CD14-positive monocyte (primary cell): ENCODE measurements around the gene GRIN2A. TPM values are rescaled to one million over a fixed set of nuclear protein-coding genes. Genes with fewer than 3 reads are reported as not detected.

Experiments
- DNase-seq, 3 donors: peaks; one replicate each; pipeline ENCODE4 v3.0.0-alpha.2; 2011 to 2022
- H2AFZ ChIP-seq: 2 replicates; pipeline ENCODE4 v1.6.0; 2012; ENCODE audit warnings: mild to moderate bottlenecking, low read depth, low read length, inconsistent platforms; ENCODE audit not compliant: insufficient read depth, poor library complexity, severe bottlenecking
- H3K27ac ChIP-seq, 2 donors: 1 replicate in 1 of 2; 2 replicates in 1 of 2; pipeline ENCODE4 v1.5.1; 2012 to 2013; ENCODE audit warnings: low read length in 2 of 2, control low read depth in 1 of 2, inconsistent platforms in 1 of 2, low read depth in 1 of 2, mild to moderate bottlenecking in 1 of 2
- H3K27me3 ChIP-seq, 2 donors: one replicate each; pipeline versions ENCODE4 v1.6.0 to v1.6.1; 2011 to 2013; ENCODE audit warnings: low read length in 2 of 2; ENCODE audit not compliant: control insufficient read depth in 2 of 2, insufficient read depth in 2 of 2
- H3K36me3 ChIP-seq, 2 donors: replicated peaks in 1 of 2; 1 replicate in 1 of 2; 2 replicates in 1 of 2; pipeline versions ENCODE4 v1.5.1 to v1.6.1; 2012 to 2013; ENCODE audit warnings: low read length in 2 of 2, control low read depth in 1 of 2, inconsistent platforms in 1 of 2, mild to moderate bottlenecking in 1 of 2; ENCODE audit not compliant: insufficient read depth in 2 of 2, control insufficient read depth in 1 of 2
- H3K4me1 ChIP-seq, 2 donors: 1 replicate in 1 of 2; 2 replicates in 1 of 2; pipeline versions ENCODE4 v1.5.1 to v1.6.1; 2012 to 2013; ENCODE audit warnings: low read length in 2 of 2, control low read depth in 1 of 2, inconsistent platforms in 1 of 2, mild to moderate bottlenecking in 1 of 2, moderate library complexity in 1 of 2; ENCODE audit not compliant: insufficient read depth in 2 of 2, control insufficient read depth in 1 of 2
- H3K4me2 ChIP-seq: replicated peaks from 2 replicates; pipeline ENCODE3; 2012; ENCODE audit warnings: low read length, moderate library complexity, mild to moderate bottlenecking; ENCODE audit not compliant: poor library complexity, severe bottlenecking; ENCODE audit errors: extremely low read depth
- H3K4me3 ChIP-seq, 3 experiments: fragments of 200-600 bp in 1 of 3; sonication (generic) in 1 of 3; replicated peaks in 1 of 3; 1 replicate in 2 of 3; 2 replicates in 1 of 3; pipeline ENCODE4 v1.5.1; 2011 to 2013; ENCODE audit warnings: low read length in 3 of 3, mild to moderate bottlenecking in 3 of 3, control low read depth in 2 of 3, low read depth in 2 of 3, inconsistent platforms in 1 of 3, moderate library complexity in 1 of 3
- H3K79me2 ChIP-seq: 2 replicates; pipeline ENCODE4 v1.6.0; 2012; ENCODE audit warnings: mild to moderate bottlenecking, control low read depth, inconsistent platforms, low read length, moderate library complexity; ENCODE audit not compliant: insufficient read depth
- H3K9ac ChIP-seq: 2 replicates; pipeline ENCODE4 v1.6.0; 2017; ENCODE audit warnings: low read length, mild to moderate bottlenecking; ENCODE audit not compliant: insufficient read depth, poor library complexity, severe bottlenecking
- H3K9me3 ChIP-seq, 2 donors: replicated peaks in 1 of 2; 1 replicate in 1 of 2; 2 replicates in 1 of 2; pipeline versions ENCODE4 v1.5.1 to v1.6.1; 2012 to 2013; ENCODE audit warnings: low read length in 2 of 2, control low read depth in 1 of 2; ENCODE audit not compliant: control insufficient read depth in 1 of 2, insufficient read depth in 1 of 2
- H4K20me1 ChIP-seq: 2 replicates; pipeline ENCODE4 v1.6.0; 2012; ENCODE audit warnings: mild to moderate bottlenecking, low read length, control low read depth, moderate library complexity; ENCODE audit not compliant: insufficient read depth
- H3K27ac Mint-ChIP-seq, 7 donors: one replicate each; pipeline ENCODE4 v1.8.0; 2020; ENCODE audit warnings: mild to moderate bottlenecking in 7 of 7, mixed read lengths in 7 of 7, moderate library complexity in 6 of 7, inconsistent platforms in 2 of 7
- H3K27me3 Mint-ChIP-seq, 3 donors: one replicate each; pipeline ENCODE4 v1.8.0; 2021 to 2022; ENCODE audit warnings: low read depth in 3 of 3, mild to moderate bottlenecking in 3 of 3, mixed read lengths in 3 of 3, moderate library complexity in 3 of 3, inconsistent platforms in 1 of 3
- H3K36me3 Mint-ChIP-seq, 2 donors: one replicate each; pipeline ENCODE4 v1.8.0; 2020; ENCODE audit warnings: mixed read lengths in 2 of 2, inconsistent platforms in 1 of 2, mild to moderate bottlenecking in 1 of 2
- H3K4me1 Mint-ChIP-seq: one replicate; pipeline ENCODE4 v1.8.0; 2020; ENCODE audit warnings: mild to moderate bottlenecking, mixed read lengths
- H3K4me3 Mint-ChIP-seq, 2 donors: one replicate each; pipeline ENCODE4 v1.8.0; 2020; ENCODE audit warnings: mild to moderate bottlenecking in 2 of 2, mixed read lengths in 2 of 2, moderate library complexity in 1 of 2
- H3K9me3 Mint-ChIP-seq, 7 donors: one replicate each; pipeline ENCODE4 v1.8.0; 2020 to 2022; ENCODE audit warnings: mixed read lengths in 7 of 7, mild to moderate bottlenecking in 6 of 7, moderate library complexity in 6 of 7, inconsistent platforms in 2 of 7
- WGBS: methylation state at CpG from one replicate; pipeline ENCODE4 v1.1.5; 2013; ENCODE audit warnings: missing lambda C conversion rate; ENCODE audit not compliant: insufficient coverage; 5-methylcytosine and 5-hydroxymethylcytosine counted together
- intact Hi-C, 2 donors: fragments of 100-400 bp; cut with micrococcal nuclease; formaldehyde crosslinking; loops; one replicate each; pipeline versions ENCODE4 v1.15.0 to v1.15.1; 2023
- polyA plus RNA-seq, 3 donors: library from polyadenylated mRNA; depleted of rRNA in 1 of 3; unstranded in 2 of 3; stranded (reverse) in 1 of 3; fragments of 300-500 nt in 2 of 3; fragments of >200 nt in 1 of 3; fragmentation: Illumina TruSeq in 2 of 3; gene quantifications; 1 replicate in 2 of 3; 2 replicates in 1 of 3; pipeline ENCODE4 v1.2.3, GENCODE V29; 2012 to 2021
- TF ChIP-seq, protein P1 (sequence below): fragments of 200-600 bp; IDR thresholded peaks from one replicate; pipeline ENCODE4 v1.8.0; 2022; ENCODE audit warnings: antibody characterized with exemption, mild to moderate bottlenecking

Gene GRIN2A
- polyA plus RNA-seq, 3 donors = not detected

DNA sequence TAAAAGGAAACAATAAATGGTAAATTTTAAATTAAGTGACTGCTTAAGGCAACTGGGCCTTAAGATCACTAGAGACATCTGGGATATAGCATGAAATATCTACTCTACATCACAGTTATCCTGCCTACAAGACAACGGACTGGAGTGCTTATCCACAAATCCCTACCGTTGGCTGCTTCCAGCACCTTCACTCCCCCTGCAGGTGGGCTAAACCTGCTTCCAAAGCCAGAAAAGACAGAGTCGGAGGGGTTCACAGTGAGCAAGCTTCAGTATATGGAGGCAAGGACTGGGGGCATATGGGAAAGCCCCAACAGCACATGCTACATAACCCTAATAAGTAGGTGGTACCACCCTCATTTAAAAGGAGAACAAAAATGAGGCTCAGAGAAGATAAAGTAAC is 45.3 kb downstream of the GRIN2A start:
- peaks cover 0 to 7% (median 0%) of the 10 kb centered on the region in 7 donors for H3K9me3 Mint-ChIP-seq
- TF ChIP-seq, protein P1, sequence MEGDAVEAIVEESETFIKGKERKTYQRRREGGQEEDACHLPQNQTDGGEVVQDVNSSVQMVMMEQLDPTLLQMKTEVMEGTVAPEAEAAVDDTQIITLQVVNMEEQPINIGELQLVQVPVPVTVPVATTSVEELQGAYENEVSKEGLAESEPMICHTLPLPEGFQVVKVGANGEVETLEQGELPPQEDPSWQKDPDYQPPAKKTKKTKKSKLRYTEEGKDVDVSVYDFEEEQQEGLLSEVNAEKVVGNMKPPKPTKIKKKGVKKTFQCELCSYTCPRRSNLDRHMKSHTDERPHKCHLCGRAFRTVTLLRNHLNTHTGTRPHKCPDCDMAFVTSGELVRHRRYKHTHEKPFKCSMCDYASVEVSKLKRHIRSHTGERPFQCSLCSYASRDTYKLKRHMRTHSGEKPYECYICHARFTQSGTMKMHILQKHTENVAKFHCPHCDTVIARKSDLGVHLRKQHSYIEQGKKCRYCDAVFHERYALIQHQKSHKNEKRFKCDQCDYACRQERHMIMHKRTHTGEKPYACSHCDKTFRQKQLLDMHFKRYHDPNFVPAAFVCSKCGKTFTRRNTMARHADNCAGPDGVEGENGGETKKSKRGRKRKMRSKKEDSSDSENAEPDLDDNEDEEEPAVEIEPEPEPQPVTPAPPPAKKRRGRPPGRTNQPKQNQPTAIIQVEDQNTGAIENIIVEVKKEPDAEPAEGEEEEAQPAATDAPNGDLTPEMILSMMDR = no peak
- no CpG with 5 or more reads among the region's 3 CpGs for WGBS
- Histone ChIP-seq H3K9me3 (no peaks in the 10 kb centered on the region), H3K9ac (no peak overlapping the region), H3K4me2 (no peak overlapping the region), H3K27me3 (no peaks in the 10 kb centered on the region), H3K79me2 (no peaks in the 10 kb centered on the region), H3K4me3 (no peak overlapping the region), H4K20me1 (no peaks in the 10 kb centered on the region), H3K27ac (no peak overlapping the region), H3K36me3 (no peaks in the 10 kb centered on the region), H3K4me1 (no peaks in the 10 kb centered on the region), H2AFZ (no peak overlapping the region)
- DNase-seq = no peak
- no peaks in the 10 kb centered on the region for H3K36me3 Mint-ChIP-seq
- H3K4me1 Mint-ChIP-seq = no peaks in the 10 kb centered on the region
- H3K4me3 Mint-ChIP-seq = no peak overlapping the region
- intact Hi-C loops = no loop called here
- H3K27me3 Mint-ChIP-seq = peaks cover 0 to 2% (median 2%) of the 10 kb centered on the region in 3 donors
- H3K27ac Mint-ChIP-seq = no peak overlapping the region

DNA sequence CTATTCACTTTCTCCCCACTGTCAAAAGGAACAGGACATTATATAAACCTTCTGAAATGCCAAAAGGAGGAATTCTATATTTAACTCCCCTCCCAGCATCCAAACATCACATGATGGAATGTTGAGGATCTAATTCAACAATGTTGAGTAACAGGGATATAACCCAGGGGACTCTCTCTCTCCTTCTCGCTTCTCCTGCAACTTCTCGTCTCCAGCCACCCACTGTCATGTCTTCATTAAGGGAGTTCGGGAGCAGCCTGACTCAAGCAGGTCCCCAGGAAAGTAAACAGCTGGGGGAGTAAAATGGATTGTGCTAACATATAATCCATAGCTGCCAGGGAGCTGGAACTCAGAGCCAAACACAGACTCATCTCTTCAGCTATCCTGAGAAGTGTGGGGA is 51.7 kb downstream of the GRIN2A start:
- peaks cover 0 to 2% (median 1%) of the 10 kb centered on the region in 3 donors for H3K27me3 Mint-ChIP-seq
- no peaks in the 10 kb centered on the region for H3K4me1 Mint-ChIP-seq
- Histone ChIP-seq H3K27ac (no peak overlapping the region), H3K36me3 (no peaks in the 10 kb centered on the region), H3K27me3 (no peaks in the 10 kb centered on the region), H3K4me1 (no peaks in the 10 kb centered on the region), H3K79me2 (no peaks in the 10 kb centered on the region), H3K9me3 (no peaks in the 10 kb centered on the region), H2AFZ (no peak overlapping the region), H3K9ac (no peak overlapping the region), H3K4me2 (no peak overlapping the region), H3K4me3 (no peak overlapping the region), H4K20me1 (no peaks in the 10 kb centered on the region)
- no peak overlapping the region for H3K4me3 Mint-ChIP-seq
- no peak for DNase-seq
- H3K27ac Mint-ChIP-seq = no peak overlapping the region
- no peaks in the 10 kb centered on the region for H3K36me3 Mint-ChIP-seq
- intact Hi-C loops = no loop called here
- peaks cover 0 to 7% (median 0%) of the 10 kb centered on the region in 7 donors for H3K9me3 Mint-ChIP-seq
- TF ChIP-seq, protein P1 = no peak
- WGBS = no CpG with 5 or more reads among the region's 3 CpGs
